ENCODE results near the gene CAMKMT.

The CAMKMT gene

GRCh38 chr2:44392338-44392943, 30.7 kb downstream of the CAMKMT start:
- Histone ChIP-seq H3K9me3 (ENCODE audit: insufficient read depth, low read depth, low read length) (no peaks in the 10 kb centered on the region), H4K8ac (ENCODE audit: low read depth, low read length) (no peak overlapping the region), H2BK5ac (ENCODE audit: low read depth, low read length, poor library complexity) (no peak overlapping the region), H3K9ac (ENCODE audit: low read length) (no peak overlapping the region), H3K27ac (ENCODE audit: low read depth, low read length) (no peak overlapping the region), H2BK120ac (ENCODE audit: insufficient read depth, low read length, poor library complexity) (no peak overlapping the region), H2BK12ac (ENCODE audit: low read length) (no peak overlapping the region), H3K18ac (ENCODE audit: low read length) (no peak overlapping the region), H3K4me1 (ENCODE audit: control insufficient read depth in 1 of 2, insufficient read depth in 2 of 2, low read length in 2 of 2) (no peaks in the 10 kb centered on the region), H2AK5ac (ENCODE audit: low read length) (no peak overlapping the region), H3K79me1 (ENCODE audit: low read length) (no peaks in the 10 kb centered on the region), H4K12ac (ENCODE audit: low read depth, low read length) (no peak overlapping the region), H3K23ac (ENCODE audit: low read length) (no peak overlapping the region), H3K36me3 (ENCODE audit: control insufficient read depth in 1 of 2, insufficient read depth in 2 of 2, low read length in 2 of 2) (no peaks in the 10 kb centered on the region), H3K4me2 (ENCODE audit: low read length) (no peak overlapping the region), H2AFZ (ENCODE audit: insufficient read depth, low read length, poor library complexity) (no peak overlapping the region), H3K14ac (ENCODE audit: low read length) (no peak overlapping the region), H3K79me2 (ENCODE audit: control insufficient read depth, insufficient read depth, low read length, poor library complexity) (no peaks in the 10 kb centered on the region), H3K27me3 (ENCODE audit: insufficient read depth, low read length) (no peaks in the 10 kb centered on the region), H3K4me3 (ENCODE audit: low read depth, low read length) (no peak overlapping the region), H3K4ac (ENCODE audit: low read depth, low read length) (no peak overlapping the region), H4K91ac (ENCODE audit: low read depth, low read length) (no peak overlapping the region)
- DNase-seq, result peak; percentile 48 to 79
- no CpG with 5 or more reads among the region's 3 CpGs for WGBS (ENCODE audit: extremely low coverage, insufficient coverage, insufficient read length)

GRCh38 chr2:44397447-44398175, 35.9 kb downstream of the CAMKMT start:
- no peaks in the 10 kb centered on the region for H3K79me2 ChIP-seq (ENCODE audit: control insufficient read depth, insufficient read depth, low read length, poor library complexity)
- H4K8ac ChIP-seq (ENCODE audit: low read depth, low read length), result no peak overlapping the region
- no peaks in the 10 kb centered on the region for H3K4me1 ChIP-seq (ENCODE audit: control insufficient read depth in 1 of 2, insufficient read depth in 2 of 2, low read length in 2 of 2)
- H3K27ac ChIP-seq (ENCODE audit: low read depth, low read length), result no peak overlapping the region
- no peak for DNase-seq
- H3K14ac ChIP-seq (ENCODE audit: low read length), result no peak overlapping the region
- H3K9ac ChIP-seq (ENCODE audit: low read length), result no peak overlapping the region
- no peak overlapping the region for H3K23ac ChIP-seq (ENCODE audit: low read length)
- no peaks in the 10 kb centered on the region for H3K79me1 ChIP-seq (ENCODE audit: low read length)
- H4K12ac ChIP-seq (ENCODE audit: low read depth, low read length), result no peak overlapping the region
- no peak overlapping the region for H3K4me2 ChIP-seq (ENCODE audit: low read length)
- no peak overlapping the region for H2BK120ac ChIP-seq (ENCODE audit: insufficient read depth, low read length, poor library complexity)
- H3K27me3 ChIP-seq (ENCODE audit: insufficient read depth, low read length), result no peaks in the 10 kb centered on the region
- no peak overlapping the region for H2AK5ac ChIP-seq (ENCODE audit: low read length)
- no peak overlapping the region for H3K4ac ChIP-seq (ENCODE audit: low read depth, low read length)
- WGBS (ENCODE audit: extremely low coverage, insufficient coverage, insufficient read length), result no CpG with 5 or more reads among the region's 7 CpGs
- no peak overlapping the region for H2AFZ ChIP-seq (ENCODE audit: insufficient read depth, low read length, poor library complexity)
- no peak overlapping the region for H3K18ac ChIP-seq (ENCODE audit: low read length)
- no peak overlapping the region for H3K4me3 ChIP-seq (ENCODE audit: low read depth, low read length)
- H3K36me3 ChIP-seq (ENCODE audit: control insufficient read depth in 1 of 2, insufficient read depth in 2 of 2, low read length in 2 of 2), result peaks cover 0 to 2% of the 10 kb centered on the region in 2 experiments
- no peak overlapping the region for H2BK5ac ChIP-seq (ENCODE audit: low read depth, low read length, poor library complexity)
- no peak overlapping the region for H2BK12ac ChIP-seq (ENCODE audit: low read length)
- H4K91ac ChIP-seq (ENCODE audit: low read depth, low read length), result no peak overlapping the region
- no peaks in the 10 kb centered on the region for H3K9me3 ChIP-seq (ENCODE audit: insufficient read depth, low read depth, low read length)

GRCh38 chr2:44398243-44398897, 36.6 kb downstream of the CAMKMT start:
- no peak overlapping the region for H2AFZ ChIP-seq (ENCODE audit: insufficient read depth, low read length, poor library complexity)
- no CpG with 5 or more reads among the region's 6 CpGs for WGBS (ENCODE audit: extremely low coverage, insufficient coverage, insufficient read length)

GRCh38 chr2:44420725-44421124, 59.0 kb downstream of the CAMKMT start:
- no CpG with 5 or more reads among the region's 1 CpG for WGBS (ENCODE audit: extremely low coverage, insufficient coverage, insufficient read length)
- H2AFZ ChIP-seq (ENCODE audit: insufficient read depth, low read length, poor library complexity), result no peak overlapping the region

More at GRCh38 chr2:44398243-44398897, 36.6 kb downstream of the CAMKMT start:
- no peak overlapping the region for H3K9ac ChIP-seq (ENCODE audit: low read length)
- no peak overlapping the region for H2BK120ac ChIP-seq (ENCODE audit: insufficient read depth, low read length, poor library complexity)
- H3K27ac ChIP-seq (ENCODE audit: low read depth, low read length), result no peak overlapping the region
- H3K36me3 ChIP-seq (ENCODE audit: control insufficient read depth in 1 of 2, insufficient read depth in 2 of 2, low read length in 2 of 2), result peaks cover 0 to 2% of the 10 kb centered on the region in 2 experiments
- no peaks in the 10 kb centered on the region for H3K9me3 ChIP-seq (ENCODE audit: insufficient read depth, low read depth, low read length)
- no peaks in the 10 kb centered on the region for H3K4me1 ChIP-seq (ENCODE audit: control insufficient read depth in 1 of 2, insufficient read depth in 2 of 2, low read length in 2 of 2)
- no peak overlapping the region for H2BK12ac ChIP-seq (ENCODE audit: low read length)
- no peak overlapping the region for H4K12ac ChIP-seq (ENCODE audit: low read depth, low read length)
- no peak overlapping the region for H3K4me3 ChIP-seq (ENCODE audit: low read depth, low read length)
- no peak overlapping the region for H4K91ac ChIP-seq (ENCODE audit: low read depth, low read length)
- no peak overlapping the region for H3K23ac ChIP-seq (ENCODE audit: low read length)
- H3K79me2 ChIP-seq (ENCODE audit: control insufficient read depth, insufficient read depth, low read length, poor library complexity), result no peaks in the 10 kb centered on the region
- no peak overlapping the region for H3K14ac ChIP-seq (ENCODE audit: low read length)
- H2AK5ac ChIP-seq (ENCODE audit: low read length), result no peak overlapping the region
- no peak overlapping the region for H2BK5ac ChIP-seq (ENCODE audit: low read depth, low read length, poor library complexity)
- no peaks in the 10 kb centered on the region for H3K79me1 ChIP-seq (ENCODE audit: low read length)
- H3K18ac ChIP-seq (ENCODE audit: low read length), result no peak overlapping the region
- no peak for DNase-seq
- no peaks in the 10 kb centered on the region for H3K27me3 ChIP-seq (ENCODE audit: insufficient read depth, low read length)
- no peak overlapping the region for H3K4ac ChIP-seq (ENCODE audit: low read depth, low read length)
- H4K8ac ChIP-seq (ENCODE audit: low read depth, low read length), result no peak overlapping the region
- H3K4me2 ChIP-seq (ENCODE audit: low read length), result no peak overlapping the region

More at GRCh38 chr2:44420725-44421124, 59.0 kb downstream of the CAMKMT start:
- H3K79me1 ChIP-seq (ENCODE audit: low read length), result no peaks in the 10 kb centered on the region
- no peak overlapping the region for H3K4me2 ChIP-seq (ENCODE audit: low read length)
- H2BK5ac ChIP-seq (ENCODE audit: low read depth, low read length, poor library complexity), result no peak overlapping the region
- no peak overlapping the region for H3K4ac ChIP-seq (ENCODE audit: low read depth, low read length)
- H3K4me1 ChIP-seq (ENCODE audit: control insufficient read depth in 1 of 2, insufficient read depth in 2 of 2, low read length in 2 of 2), result no peaks in the 10 kb centered on the region
- no peak overlapping the region for H2BK12ac ChIP-seq (ENCODE audit: low read length)
- H4K8ac ChIP-seq (ENCODE audit: low read depth, low read length), result no peak overlapping the region
- no peaks in the 10 kb centered on the region for H3K27me3 ChIP-seq (ENCODE audit: insufficient read depth, low read length)
- H3K9me3 ChIP-seq (ENCODE audit: insufficient read depth, low read depth, low read length), result no peaks in the 10 kb centered on the region
- H3K9ac ChIP-seq (ENCODE audit: low read length), result no peak overlapping the region
- DNase-seq, result no peak
- no peak overlapping the region for H3K18ac ChIP-seq (ENCODE audit: low read length)
- H3K23ac ChIP-seq (ENCODE audit: low read length), result no peak overlapping the region
- no peak overlapping the region for H4K91ac ChIP-seq (ENCODE audit: low read depth, low read length)
- H3K4me3 ChIP-seq (ENCODE audit: low read depth, low read length), result no peak overlapping the region
- no peak overlapping the region for H3K14ac ChIP-seq (ENCODE audit: low read length)
- no peak overlapping the region for H4K12ac ChIP-seq (ENCODE audit: low read depth, low read length)
- H3K27ac ChIP-seq (ENCODE audit: low read depth, low read length), result no peak overlapping the region
- no peak overlapping the region for H2BK120ac ChIP-seq (ENCODE audit: insufficient read depth, low read length, poor library complexity)
- H2AK5ac ChIP-seq (ENCODE audit: low read length), result no peak overlapping the region
- H3K79me2 ChIP-seq (ENCODE audit: control insufficient read depth, insufficient read depth, low read length, poor library complexity), result no peaks in the 10 kb centered on the region
- no peaks in the 10 kb centered on the region for H3K36me3 ChIP-seq (ENCODE audit: control insufficient read depth in 1 of 2, insufficient read depth in 2 of 2, low read length in 2 of 2)

Data from trophoblast cell (in vitro differentiated cells and primary cell).